OCI-LY3 (cell line): ENCODE results near the gene ZNF518A.
A peak's percentile ranks its signal among the peaks of the same experiment; 100 is the strongest.

ENCODE experiments used
- H2AFZ ChIP-seq: fragments of 200-600, 300-600 bp; shearing (Covaris generic); 2 replicates; pipeline ENCODE4 v1.6.0; 2014; ENCODE audit warnings: antibody characterized with exemption, low read depth, low read length
- H3K27ac ChIP-seq: fragments of 200-600, 300-600 bp; sonication (generic); 2 replicates; pipeline ENCODE4 v1.5.1; 2014; ENCODE audit warnings: mild to moderate bottlenecking, low read length, moderate library complexity, mixed read lengths
- H3K27me3 ChIP-seq: fragments of 200-600, 300-600 bp; sonication (generic); 2 replicates; pipeline ENCODE4 v1.6.1; 2014; ENCODE audit warnings: low read depth, low read length, mixed read lengths
- H3K36me3 ChIP-seq: fragments of 200-600, 300-600 bp; sonication (generic); replicated peaks from 2 replicates; pipeline ENCODE3; 2014; ENCODE audit warnings: low read depth, low read length, mixed read lengths
- H3K4me1 ChIP-seq: fragments of 300-600, 200-600 bp; sonication (generic); 2 replicates; pipeline ENCODE4 v1.6.1; 2014; ENCODE audit warnings: low read length, mixed read lengths
- H3K4me2 ChIP-seq: fragments of 200-600, 300-600 bp; sonication (generic); 2 replicates; pipeline ENCODE4 v1.6.1; 2014; ENCODE audit warnings: low read length, mixed read lengths
- H3K4me3 ChIP-seq: fragments of 300-600, 200-600 bp; sonication (generic); 2 replicates; pipeline ENCODE4 v1.5.1; 2014; ENCODE audit warnings: antibody characterized with exemption, mild to moderate bottlenecking, low read length, moderate library complexity
- H3K79me2 ChIP-seq: fragments of 300-600, 200-600 bp; shearing (Covaris generic); 2 replicates; pipeline ENCODE4 v1.6.1; 2014; ENCODE audit warnings: mild to moderate bottlenecking, low read length, mixed read lengths
- H3K9ac ChIP-seq: fragments of 300-600, 200-600 bp; shearing (Covaris generic); 2 replicates; pipeline ENCODE4 v1.6.0; 2014; ENCODE audit warnings: mild to moderate bottlenecking, low read length, moderate library complexity
- H3K9me3 ChIP-seq: fragments of 200-600, 300-600 bp; shearing (Covaris generic); 2 replicates; pipeline ENCODE4 v1.6.1; 2014; ENCODE audit warnings: low read length, mixed read lengths; ENCODE audit not compliant: insufficient read depth
- H4K20me1 ChIP-seq: fragments of 200-600, 300-600 bp; sonication (generic); 2 replicates; pipeline ENCODE4 v1.6.1; 2016; ENCODE audit warnings: low read length, mixed read lengths; ENCODE audit not compliant: insufficient read depth
- EZH2phosphoT487 ChIP-seq: fragments of 200-600 bp; shearing (Covaris generic); IDR thresholded peaks from 2 replicates; pipeline ENCODE4 v1.6.1; 2018; ENCODE audit warnings: antibody characterized with exemption, mixed run types, low read depth
- TF ChIP-seq, protein P1 (sequence below): fragments of 200-600, 300-600 bp; sonication (generic); IDR thresholded peaks from 2 replicates; pipeline ENCODE4 v1.5.1; 2014; ENCODE audit warnings: antibody characterized with exemption, low read length, low read depth

The ZNF518A gene

DNA sequence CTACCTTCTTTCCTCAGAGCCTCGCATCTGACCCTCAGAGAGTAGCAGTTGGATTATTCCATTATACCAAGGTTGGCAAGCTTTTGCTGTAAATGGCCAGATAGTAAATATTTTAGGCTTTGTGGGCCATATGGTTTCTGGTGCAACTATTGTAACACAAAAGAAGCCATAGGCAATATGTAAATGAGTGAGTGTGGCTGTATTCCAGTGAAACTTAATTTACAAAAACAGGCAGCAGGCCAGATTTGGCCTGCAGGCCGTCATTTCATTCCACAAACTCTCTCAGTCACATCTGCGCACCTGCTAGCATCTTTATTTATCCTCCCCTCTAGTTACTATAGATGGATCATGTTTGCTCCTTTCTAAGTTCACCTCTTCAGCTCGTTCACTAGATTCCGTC is 6.7 kb downstream of the ZNF518A start:
- TF ChIP-seq EZH2phosphoT487, result no peak
- TF ChIP-seq, protein P1, sequence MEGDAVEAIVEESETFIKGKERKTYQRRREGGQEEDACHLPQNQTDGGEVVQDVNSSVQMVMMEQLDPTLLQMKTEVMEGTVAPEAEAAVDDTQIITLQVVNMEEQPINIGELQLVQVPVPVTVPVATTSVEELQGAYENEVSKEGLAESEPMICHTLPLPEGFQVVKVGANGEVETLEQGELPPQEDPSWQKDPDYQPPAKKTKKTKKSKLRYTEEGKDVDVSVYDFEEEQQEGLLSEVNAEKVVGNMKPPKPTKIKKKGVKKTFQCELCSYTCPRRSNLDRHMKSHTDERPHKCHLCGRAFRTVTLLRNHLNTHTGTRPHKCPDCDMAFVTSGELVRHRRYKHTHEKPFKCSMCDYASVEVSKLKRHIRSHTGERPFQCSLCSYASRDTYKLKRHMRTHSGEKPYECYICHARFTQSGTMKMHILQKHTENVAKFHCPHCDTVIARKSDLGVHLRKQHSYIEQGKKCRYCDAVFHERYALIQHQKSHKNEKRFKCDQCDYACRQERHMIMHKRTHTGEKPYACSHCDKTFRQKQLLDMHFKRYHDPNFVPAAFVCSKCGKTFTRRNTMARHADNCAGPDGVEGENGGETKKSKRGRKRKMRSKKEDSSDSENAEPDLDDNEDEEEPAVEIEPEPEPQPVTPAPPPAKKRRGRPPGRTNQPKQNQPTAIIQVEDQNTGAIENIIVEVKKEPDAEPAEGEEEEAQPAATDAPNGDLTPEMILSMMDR, result no peak
- no peak overlapping the region for H3K27ac ChIP-seq
- H3K4me3 ChIP-seq, result no peak overlapping the region
- no peak overlapping the region for H2AFZ ChIP-seq
- H3K79me2 ChIP-seq, result peaks cover 18% of the 10 kb centered on the region
- peaks cover 29% of the 10 kb centered on the region for H3K36me3 ChIP-seq
- H3K27me3 ChIP-seq, result no peaks in the 10 kb centered on the region
- peaks cover 26% of the 10 kb centered on the region for H3K4me1 ChIP-seq
- no peaks in the 10 kb centered on the region for H3K9me3 ChIP-seq
- peaks cover 7% of the 10 kb centered on the region; the same call in 1 of the 2 replicates for H4K20me1 ChIP-seq
- no peak overlapping the region for H3K4me2 ChIP-seq
- no peak overlapping the region for H3K9ac ChIP-seq

DNA sequence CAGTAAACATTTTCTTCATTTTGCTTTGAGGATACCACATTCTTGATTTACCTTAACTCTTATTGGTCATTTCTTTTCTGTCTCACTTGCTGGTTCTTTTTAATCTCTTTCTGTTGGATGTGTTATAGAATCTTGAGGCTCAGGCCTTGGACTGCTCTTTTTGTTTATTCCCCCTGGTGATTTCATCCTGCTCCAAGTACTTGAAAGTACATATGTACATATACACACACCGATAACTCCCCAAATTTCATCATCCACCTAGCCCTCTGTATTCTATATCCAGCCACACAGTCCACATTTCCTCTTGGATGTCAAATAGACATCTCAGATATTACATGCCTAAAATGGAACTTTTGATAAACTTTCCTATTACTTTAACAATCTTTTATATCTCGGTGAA is 7.5 kb downstream of the ZNF518A start:
- Histone ChIP-seq H3K36me3 (peaks cover 30% of the 10 kb centered on the region), H2AFZ (no peak overlapping the region), H3K27me3 (no peaks in the 10 kb centered on the region), H4K20me1 (peaks cover 7% of the 10 kb centered on the region; the same call in 1 of the 2 replicates), H3K27ac (peak overlapping the region; percentile 60), H3K9ac (peak overlapping the region; percentile 14; the same call in 1 of the 2 replicates), H3K4me2 (peak overlapping the region; percentile 53), H3K79me2 (peaks cover 11% of the 10 kb centered on the region), H3K4me1 (peaks cover 23% of the 10 kb centered on the region), H3K4me3 (peak overlapping the region; percentile 16; the same call in 1 of the 2 replicates), H3K9me3 (no peaks in the 10 kb centered on the region)
- no peak for TF ChIP-seq EZH2phosphoT487
- TF ChIP-seq, protein P1, result no peak

DNA sequence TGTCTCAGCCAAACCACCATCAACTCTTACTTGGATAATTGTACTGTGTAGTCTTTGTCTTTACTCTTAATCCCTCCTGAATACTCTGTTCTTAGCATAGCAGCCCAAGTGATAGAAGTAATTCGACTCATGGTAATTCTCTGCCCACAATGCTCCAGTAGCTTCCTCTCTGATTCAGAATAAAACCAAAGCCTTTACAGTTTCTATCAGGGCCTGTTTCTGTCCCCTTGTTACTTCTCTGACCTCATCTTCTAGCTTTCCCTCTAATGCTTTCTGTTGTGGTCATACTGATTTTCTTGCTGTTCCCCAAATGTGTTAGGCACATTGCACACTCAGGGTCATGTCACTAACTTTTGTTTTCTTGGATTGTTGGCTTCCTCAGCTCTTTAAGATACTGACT is 8.0 kb downstream of the ZNF518A start:
- H2AFZ ChIP-seq, result no peak overlapping the region
- no peak for TF ChIP-seq EZH2phosphoT487
- TF ChIP-seq, protein P1, result no peak
- peak overlapping the region; percentile 14; the same call in 1 of the 2 replicates for H3K9ac ChIP-seq
- peak overlapping the region; percentile 60 for H3K27ac ChIP-seq
- peaks cover 10% of the 10 kb centered on the region for H3K79me2 ChIP-seq
- peaks cover 7% of the 10 kb centered on the region; the same call in 1 of the 2 replicates for H4K20me1 ChIP-seq
- H3K36me3 ChIP-seq, result peaks cover 30% of the 10 kb centered on the region
- no peaks in the 10 kb centered on the region for H3K9me3 ChIP-seq
- peak overlapping the region; percentile 53 for H3K4me2 ChIP-seq
- peaks cover 23% of the 10 kb centered on the region for H3K4me1 ChIP-seq
- H3K27me3 ChIP-seq, result no peaks in the 10 kb centered on the region
- H3K4me3 ChIP-seq, result peak overlapping the region; percentile 16

DNA sequence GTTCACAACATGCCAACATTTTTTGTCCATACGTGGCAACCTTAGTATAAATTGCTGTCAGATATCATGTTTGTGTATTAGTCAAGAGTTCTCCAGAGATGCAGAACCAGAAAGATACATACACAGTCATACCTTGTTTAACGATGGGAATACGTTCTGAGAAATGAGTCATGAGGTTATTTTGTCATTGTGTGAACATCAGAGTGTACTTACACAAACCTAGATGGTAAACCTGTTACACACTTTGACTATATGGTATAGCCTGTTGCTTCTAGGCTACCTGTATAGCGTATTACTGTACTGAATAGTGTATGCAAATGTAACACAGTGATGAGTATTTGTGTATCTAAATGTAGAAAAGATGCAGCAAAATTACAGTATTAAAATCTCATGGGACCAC is 22.3 kb downstream of the ZNF518A start:
- no peak overlapping the region for H3K4me3 ChIP-seq
- TF ChIP-seq EZH2phosphoT487, result no peak
- TF ChIP-seq, protein P1, result no peak
- H3K36me3 ChIP-seq, result peaks cover 53% of the 10 kb centered on the region
- H3K27ac ChIP-seq, result no peak overlapping the region
- H3K4me2 ChIP-seq, result no peak overlapping the region
- no peak overlapping the region for H2AFZ ChIP-seq
- no peak overlapping the region for H3K9ac ChIP-seq
- H3K4me1 ChIP-seq, result peaks cover 40% of the 10 kb centered on the region
- no peaks in the 10 kb centered on the region for H4K20me1 ChIP-seq
- H3K9me3 ChIP-seq, result no peaks in the 10 kb centered on the region
- H3K79me2 ChIP-seq, result no peaks in the 10 kb centered on the region
- H3K27me3 ChIP-seq, result no peaks in the 10 kb centered on the region
